Prostate gland (tissue), 2 donors: ENCODE measurements around the gene ARHGAP27.

Experiments
- CTCF ChIP-seq, 4 experiments: fragments of 200-600 bp in 2 of 4; fragments of 450-650 bp in 2 of 4; sonication (generic) in 2 of 4; IDR thresholded peaks; 1 replicate in 3 of 4; 2 replicates in 1 of 4; pipeline ENCODE4 v1.5.1; 2016 to 2019; ENCODE audit warnings: antibody characterized with exemption in 4 of 4, mild to moderate bottlenecking in 2 of 4, moderate library complexity in 2 of 4
- POLR2AphosphoS5 ChIP-seq: sonication (generic); formaldehyde crosslinking; IDR thresholded peaks from one replicate; pipeline ENCODE4 v1.6.1; 2017; ENCODE audit warnings: antibody characterized with exemption

- TF ChIP-seq CTCF (IDR thresholded peaks at IDR 0.05) (no peak), POLR2AphosphoS5 (no peak)
Measured at GRCh38 chr17:45429339-45430005, 3.2 kb downstream of the ARHGAP27 start.
